ELR (cell line): Measurements from ENCODE around the gene TTC5.
"Not testable (repeated sequence)": the region's sequence is repeated elsewhere in the genome, so short reads cannot be mapped to it uniquely, and the experiment has no call there.

ENCODE experiments used
- DNase-seq: peaks from one replicate; pipeline ENCODE4 v3.0.0-alpha.2; 2015; ENCODE audit warnings: low read depth

TTC5 gene

GRCh38 chr14:20302042-20302755, 3.6 kb downstream of the TTC5 start:
- peak; percentile 64 for DNase-seq

- DNase-seq, result no peak
Observed at GRCh38 chr14:20295067-20295466, 10.7 kb downstream of the TTC5 start.

- DNase-seq, result no peak
Observed at GRCh38 chr14:20294636-20295035, 11.1 kb downstream of the TTC5 start.

- DNase-seq, result not testable (repeated sequence)
Observed at GRCh38 chr14:20281998-20282397, 23.8 kb downstream of the TTC5 start.

- not testable (repeated sequence) for DNase-seq
Observed at GRCh38 chr14:20280265-20280664, 25.5 kb downstream of the TTC5 start.

- peak; percentile 41 for DNase-seq
Observed at GRCh38 chr14:20278414-20278813, 27.3 kb downstream of the TTC5 start.

- DNase-seq, result no peak
Observed at GRCh38 chr14:20277409-20277808, 28.3 kb downstream of the TTC5 start.

GRCh38 chr14:20274062-20274461, 31.7 kb downstream of the TTC5 start:
- no peak for DNase-seq

- peak; percentile 71 for DNase-seq
Observed at GRCh38 chr14:20264361-20264760, 41.4 kb downstream of the TTC5 start.

GRCh38 chr14:20262642-20263128, 43.1 kb downstream of the TTC5 start:
- DNase-seq, result peak; percentile 92

- peak; percentile 32 for DNase-seq
Observed at GRCh38 chr14:20247646-20248246, 58.0 kb downstream of the TTC5 start.
